ENCODE results near the gene PDYN.

- TF ChIP-seq NR4A1 (CRISPR knock-in tag; IDR thresholded peaks at IDR 0.05) (no peak), NR4A1 (tag; IDR thresholded peaks at IDR 0.05) (no peak), ZNF644 (tag; IDR thresholded peaks at IDR 0.05; ENCODE audit: low read depth) (no peak), EP300 (IDR thresholded peaks at IDR 0.05; ENCODE audit: low read length) (no peak), ZNF140 (CRISPR knock-in tag; IDR thresholded peaks at IDR 0.05) (no peak), EZH2 (IDR thresholded peaks at IDR 0.05; ENCODE audit: borderline replicate concordance, low read depth, low read length) (no peak)
- TF ChIP-seq, protein P1, sequence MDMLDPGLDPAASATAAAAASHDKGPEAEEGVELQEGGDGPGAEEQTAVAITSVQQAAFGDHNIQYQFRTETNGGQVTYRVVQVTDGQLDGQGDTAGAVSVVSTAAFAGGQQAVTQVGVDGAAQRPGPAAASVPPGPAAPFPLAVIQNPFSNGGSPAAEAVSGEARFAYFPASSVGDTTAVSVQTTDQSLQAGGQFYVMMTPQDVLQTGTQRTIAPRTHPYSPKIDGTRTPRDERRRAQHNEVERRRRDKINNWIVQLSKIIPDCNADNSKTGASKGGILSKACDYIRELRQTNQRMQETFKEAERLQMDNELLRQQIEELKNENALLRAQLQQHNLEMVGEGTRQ (CRISPR knock-in tag; IDR thresholded peaks at IDR 0.05), result no peak
Measured at GRCh38 chr20:2002365-2002764, 8.5 kb upstream of the PDYN start.

Measured in K562 (cell line).